Measurements from ENCODE around the gene ME1. TPM values are rescaled to one million over a fixed set of nuclear protein-coding genes. Genes with fewer than 3 reads are reported as not detected.

The ME1 gene
- total and polyA plus RNA-seq, 2 of the 13 experiments (the other 11 are each of a cell fraction or from before 2014, with no cell fraction given), result not detected

DNA sequence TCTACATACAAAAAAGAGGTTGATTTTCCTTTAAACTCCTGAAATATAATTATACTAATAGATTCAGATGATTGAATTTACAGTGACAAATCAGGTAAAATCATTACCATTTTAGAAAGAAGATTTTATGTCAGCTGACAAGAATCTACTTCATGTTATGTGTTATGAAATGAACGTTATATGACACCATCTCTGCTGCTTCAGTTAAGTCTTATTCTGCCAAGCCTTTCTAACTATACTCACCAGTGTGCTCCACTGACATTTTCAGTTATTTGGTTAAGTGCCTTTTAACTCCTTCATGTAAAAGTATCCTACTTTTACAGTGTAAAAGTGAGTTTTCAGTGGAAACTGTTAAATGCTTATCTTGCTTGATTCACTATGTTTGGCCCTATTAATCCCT is 157.3 kb downstream of the ME1 start:
- H3K27ac ChIP-seq (ENCODE audit: extremely low read length, insufficient read depth, low read length), result no peak overlapping the region
- H3K4me3 ChIP-seq (replicated peaks in 1 of 3; ENCODE audit: insufficient read depth in 1 of 3, low read depth in 2 of 3, low read length in 3 of 3), result no peak overlapping the region
- H3K36me3 ChIP-seq (replicated peaks in 1 of 2; ENCODE audit: control insufficient read depth in 1 of 2, insufficient read depth in 2 of 2, low read length in 2 of 2), result no peaks in the 10 kb centered on the region
- in situ Hi-C loops (cut with HindIII; ENCODE audit: extremely low pct_ligation_motif_present, low pct_unique_long_range_greater_than_20kb), result no loop called here
- ChIA-PET CTCF (ENCODE audit: low intra/inter-chr PET ratio, low total read pairs) (no interaction called here), POLR2A (no interaction called here)
- FAIRE-seq (no peak), DNase-seq (ENCODE audit: low spot score) (no peak), ATAC-seq (no peak)
- H3K4me2 ChIP-seq (ENCODE audit: low read depth, low read length), result no peak overlapping the region
- WGBS (ENCODE audit: low lambda C conversion rate), result 5% methylated on average over 1 of the region's 1 CpG
- no peaks in the 10 kb centered on the region for H3K27me3 ChIP-seq (ENCODE audit: control insufficient read depth in 1 of 2, insufficient read depth in 2 of 2, low read length in 2 of 2)
- H3K9me3 ChIP-seq (ENCODE audit: low read length), result no peaks in the 10 kb centered on the region
- H4K20me1 ChIP-seq (ENCODE audit: insufficient read depth, low read length), result no peaks in the 10 kb centered on the region
- H2AFZ ChIP-seq (ENCODE audit: low read length), result no peak overlapping the region
- intact Hi-C loops (cut with micrococcal nuclease; ENCODE audit: unreplicated experiment), result no loop called here
- H3K4me1 ChIP-seq (ENCODE audit: insufficient read depth, low read length), result no peaks in the 10 kb centered on the region
- BruUV-seq (replicated peaks), result no TSS peak
- no peaks in the 10 kb centered on the region for H3K79me2 ChIP-seq (ENCODE audit: insufficient read depth, low read length)
- TF ChIP-seq NCOA5 (CRISPR knock-in tag; IDR thresholded peaks at IDR 0.05) (no peak), ZNF7 (CRISPR knock-in tag; IDR thresholded peaks at IDR 0.05) (no peak), ZSCAN20 (CRISPR knock-in tag; IDR thresholded peaks at IDR 0.05; ENCODE audit: borderline replicate concordance) (no peak), CENPT (CRISPR knock-in tag; IDR thresholded peaks at IDR 0.05; ENCODE audit: low read depth) (no peak), TCF7 (IDR thresholded peaks at IDR 0.05; ENCODE audit: low read depth) (no peak)
- H3K9ac ChIP-seq (ENCODE audit: insufficient read depth, low read depth, low read length), result no peak overlapping the region

GRCh38 chr6:83270971-83271719 is 159.7 kb downstream of the ME1 start:
- H3K9ac ChIP-seq (ENCODE audit: insufficient read depth, low read depth, low read length), result no peak overlapping the region
- H3K27ac ChIP-seq (ENCODE audit: extremely low read length, insufficient read depth, low read length), result no peak overlapping the region
- no peak overlapping the region for H3K4me2 ChIP-seq (ENCODE audit: low read depth, low read length)
- ChIA-PET POLR2A (no interaction called here), CTCF (ENCODE audit: low intra/inter-chr PET ratio, low total read pairs) (no interaction called here)
- no peak for ATAC-seq
- WGBS (ENCODE audit: low lambda C conversion rate), result 18% methylated on average over 6 of the region's 6 CpGs
- in situ Hi-C loops (cut with HindIII; ENCODE audit: extremely low pct_ligation_motif_present, low pct_unique_long_range_greater_than_20kb) (no loop called here), intact Hi-C loops (cut with micrococcal nuclease; ENCODE audit: unreplicated experiment) (no loop called here)
- FAIRE-seq, result no peak
- H4K20me1 ChIP-seq (ENCODE audit: insufficient read depth, low read length), result no peaks in the 10 kb centered on the region
- H3K27me3 ChIP-seq (ENCODE audit: control insufficient read depth in 1 of 2, insufficient read depth in 2 of 2, low read length in 2 of 2), result no peaks in the 10 kb centered on the region
- no peaks in the 10 kb centered on the region for H3K79me2 ChIP-seq (ENCODE audit: insufficient read depth, low read length)
- H3K36me3 ChIP-seq (replicated peaks in 1 of 2; ENCODE audit: control insufficient read depth in 1 of 2, insufficient read depth in 2 of 2, low read length in 2 of 2), result no peaks in the 10 kb centered on the region
- BruUV-seq (replicated peaks), result no TSS peak
- no peak overlapping the region for H2AFZ ChIP-seq (ENCODE audit: low read length)
- DNase-seq (ENCODE audit: low spot score), result no peak
- no peaks in the 10 kb centered on the region for H3K4me1 ChIP-seq (ENCODE audit: insufficient read depth, low read length)
- H3K4me3 ChIP-seq (replicated peaks in 1 of 3; ENCODE audit: insufficient read depth in 1 of 3, low read depth in 2 of 3, low read length in 3 of 3), result no peak overlapping the region
- H3K9me3 ChIP-seq (ENCODE audit: low read length), result no peaks in the 10 kb centered on the region
- TF ChIP-seq ZNF563 (CRISPR knock-in tag; IDR thresholded peaks at IDR 0.05) (no peak), MAFK (conservative IDR thresholded peaks at IDR 0.05 in 1 of 2, IDR thresholded peaks at IDR 0.05 in 1 of 2; ENCODE audit: low read length in 2 of 2) (0 out of 4 replicates have a peak, but pooled peaks have one; percentile 23 to 33), TGIF2 (CRISPR knock-in tag; IDR thresholded peaks at IDR 0.05) (no peak), RXRB (CRISPR knock-in tag; IDR thresholded peaks at IDR 0.05; ENCODE audit: borderline replicate concordance) (no peak), MAFF (IDR thresholded peaks at IDR 0.05; ENCODE audit: low read depth, low read length) (0 out of 2 replicates have a peak, but pooled peaks have one; percentile 7)
- TF ChIP-seq, protein P1, sequence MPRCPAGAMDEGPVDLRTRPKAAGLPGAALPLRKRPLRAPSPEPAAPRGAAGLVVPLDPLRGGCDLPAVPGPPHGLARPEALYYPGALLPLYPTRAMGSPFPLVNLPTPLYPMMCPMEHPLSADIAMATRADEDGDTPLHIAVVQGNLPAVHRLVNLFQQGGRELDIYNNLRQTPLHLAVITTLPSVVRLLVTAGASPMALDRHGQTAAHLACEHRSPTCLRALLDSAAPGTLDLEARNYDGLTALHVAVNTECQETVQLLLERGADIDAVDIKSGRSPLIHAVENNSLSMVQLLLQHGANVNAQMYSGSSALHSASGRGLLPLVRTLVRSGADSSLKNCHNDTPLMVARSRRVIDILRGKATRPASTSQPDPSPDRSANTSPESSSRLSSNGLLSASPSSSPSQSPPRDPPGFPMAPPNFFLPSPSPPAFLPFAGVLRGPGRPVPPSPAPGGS (CRISPR knock-in tag; IDR thresholded peaks at IDR 0.05), result no peak
